Keratinocyte (primary cell): ENCODE results near the gene LCE1E. TPM values are rescaled to one million over a fixed set of nuclear protein-coding genes. Genes with fewer than 3 reads are reported as not detected.

Source experiments
- DNase-seq: peaks from one replicate; pipeline ENCODE4 v3.0.0-alpha.2; 2011; ENCODE audit warnings: low read depth, missing footprints, low spot score
- FAIRE-seq: peaks from 2 replicates; lab custom pipeline; 2011; peaks lifted over from hg19 to GRCh38; lab: Jason Lieb, UNC
- H2AFZ ChIP-seq: 2 replicates; pipeline ENCODE4 v1.6.0; 2012; ENCODE audit warnings: low read length, control low read depth, inconsistent platforms; ENCODE audit not compliant: control insufficient read depth
- H3K27ac ChIP-seq: 2 replicates; pipeline ENCODE4 v1.5.1; 2011; ENCODE audit warnings: low read length; ENCODE audit not compliant: control insufficient read depth, insufficient read depth
- H3K27me3 ChIP-seq: 3 replicates; pipeline ENCODE4 v1.6.0; 2011; ENCODE audit warnings: low read length; ENCODE audit not compliant: control insufficient read depth, insufficient read depth; ENCODE audit errors: extremely low read depth
- H3K36me3 ChIP-seq, 2 experiments: 2 replicates in 1 of 2; 3 replicates in 1 of 2; pipeline ENCODE4 v1.5.1; 2011; ENCODE audit warnings: low read length in 2 of 2, mild to moderate bottlenecking in 1 of 2; ENCODE audit not compliant: control insufficient read depth in 2 of 2, insufficient read depth in 2 of 2; ENCODE audit errors: extremely low read depth in 1 of 2
- H3K4me1 ChIP-seq: 3 replicates; pipeline ENCODE4 v1.5.1; 2011; ENCODE audit warnings: low read length; ENCODE audit not compliant: control insufficient read depth, insufficient read depth; ENCODE audit errors: extremely low read depth
- H3K4me2 ChIP-seq: 3 replicates; pipeline ENCODE4 v1.6.0; 2011; ENCODE audit warnings: low read depth, low read length; ENCODE audit not compliant: control insufficient read depth, insufficient read depth; ENCODE audit errors: extremely low read depth
- H3K4me3 ChIP-seq, 3 experiments: fragments of 200-600 bp in 1 of 3; sonication (generic) in 1 of 3; 2 replicates in 2 of 3; 3 replicates in 1 of 3; pipeline ENCODE4 v1.5.1; 2011 to 2016; ENCODE audit warnings: low read length in 3 of 3, mild to moderate bottlenecking in 3 of 3, control low read depth in 2 of 3, inconsistent platforms in 1 of 3, low read depth in 1 of 3, mixed read lengths in 1 of 3, mixed run types in 1 of 3, moderate library complexity in 1 of 3; ENCODE audit not compliant: control insufficient read depth in 2 of 3, insufficient read depth in 2 of 3; ENCODE audit errors: extremely low read depth in 1 of 3
- H3K79me2 ChIP-seq: 2 replicates; pipeline ENCODE4 v1.6.0; 2012; ENCODE audit warnings: low read length; ENCODE audit not compliant: control insufficient read depth, insufficient read depth
- H3K9ac ChIP-seq: 3 replicates; pipeline ENCODE4 v1.6.0; 2011; ENCODE audit warnings: low read length; ENCODE audit not compliant: control insufficient read depth, insufficient read depth; ENCODE audit errors: extremely low read depth
- H3K9me1 ChIP-seq: 3 replicates; pipeline ENCODE4 v1.6.0; 2011; ENCODE audit warnings: low read length; ENCODE audit not compliant: control insufficient read depth, insufficient read depth; ENCODE audit errors: extremely low read depth
- H3K9me3 ChIP-seq: 2 replicates; pipeline ENCODE4 v1.5.1; 2012; ENCODE audit warnings: low read depth, low read length; ENCODE audit not compliant: control insufficient read depth
- H4K20me1 ChIP-seq: 3 replicates; pipeline ENCODE4 v1.6.0; 2011; ENCODE audit warnings: low read length; ENCODE audit not compliant: control insufficient read depth, insufficient read depth; ENCODE audit errors: extremely low read depth
- EZH2 ChIP-seq: IDR thresholded peaks from one replicate; pipeline ENCODE4 v1.6.1; 2012; ENCODE audit warnings: inconsistent platforms, mild to moderate bottlenecking, low read length, moderate library complexity
- dilution Hi-C: fragments of 300-500 bp; cut with MboI; formaldehyde crosslinking; loops from one replicate; pipeline ENCODE4 v1.7.0; 2020; ENCODE audit warnings: low sequenced_read_pairs; ENCODE audit not compliant: extremely low pct_ligation_motif_present
- polyA plus RNA-seq, 5 experiments: library from polyadenylated mRNA; depleted of rRNA in 3 of 5; stranded (reverse) in 3 of 5; stranded (forward) in 1 of 5; unstranded in 1 of 5; fragments of >200 nt; gene quantifications; 1 replicate in 1 of 5; 2 replicates in 3 of 5; 3 replicates in 1 of 5; pipeline versions ENCODE4 v1.2.1 to v1.2.3, GENCODE V29; 2011 to 2012; ENCODE audit warnings: missing spikeins in 2 of 5, low read depth in 1 of 5, low replicate concordance in 1 of 5
- TF ChIP-seq, protein P1 (sequence below), 3 experiments: IDR thresholded peaks in 1 of 3; conservative IDR thresholded peaks in 1 of 3; optimal IDR thresholded peaks in 1 of 3; 2 replicates in 2 of 3; 3 replicates in 1 of 3; pipeline versions ENCODE3 to v1.5.1; 2011; ENCODE audit warnings: low read length in 3 of 3, mild to moderate bottlenecking in 3 of 3, moderate library complexity in 2 of 3, control low read depth in 1 of 3, inconsistent platforms in 1 of 3; ENCODE audit not compliant: insufficient read depth in 2 of 3; ENCODE audit errors: extremely low read depth in 1 of 3

Gene LCE1E
- polyA plus RNA-seq, 1 donor (not counting 4 experiments of a cell fraction or from before 2014, with no cell fraction given) = 1.0 TPM

DNA sequence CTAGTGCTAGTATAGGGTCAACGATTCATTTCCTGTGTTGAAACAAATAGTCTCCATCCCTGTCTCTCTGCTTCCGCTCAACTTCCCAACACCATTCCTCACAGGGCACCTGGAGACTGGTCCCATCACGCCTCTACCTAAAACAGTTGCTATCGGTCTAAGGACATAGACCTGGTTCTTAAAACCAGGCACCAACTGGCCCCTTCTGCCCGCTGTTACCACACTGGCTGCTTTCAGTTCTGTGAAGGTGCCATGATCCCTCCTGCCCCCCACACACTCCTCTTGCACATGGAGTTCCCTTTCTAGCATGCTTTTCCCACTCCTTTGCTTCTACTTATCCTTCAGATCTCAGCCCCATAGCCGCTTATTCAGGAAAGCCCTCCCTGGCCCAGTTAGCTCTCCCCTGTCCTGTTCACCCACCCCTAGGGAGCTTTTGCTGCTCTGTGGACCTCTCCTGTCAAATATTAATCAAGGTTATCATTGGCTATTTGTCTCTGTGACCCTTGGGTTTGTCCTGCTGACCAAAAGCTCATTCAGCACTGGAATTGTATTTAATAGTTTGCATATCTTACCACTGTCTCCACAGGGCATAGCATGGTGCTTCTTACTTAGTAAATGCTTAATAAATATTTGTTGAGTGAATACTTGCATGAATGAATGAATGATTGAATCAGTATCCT, 40.2 kb upstream of the LCE1E start:
- Histone ChIP-seq H3K27ac (no peak overlapping the region), H4K20me1 (no peaks in the 10 kb centered on the region), H3K9ac (no peak overlapping the region), H3K27me3 (no peaks in the 10 kb centered on the region), H3K9me3 (no peaks in the 10 kb centered on the region), H3K9me1 (no peaks in the 10 kb centered on the region), H3K36me3 (no peaks in the 10 kb centered on the region), H3K4me1 (peaks cover 33% of the 10 kb centered on the region), H3K4me3 (no peak overlapping the region), H3K79me2 (no peaks in the 10 kb centered on the region), H3K4me2 (no peak overlapping the region), H2AFZ (no peak overlapping the region)
- DNase-seq = no peak
- no peak for FAIRE-seq
- TF ChIP-seq EZH2 = no peak
- TF ChIP-seq, protein P1, sequence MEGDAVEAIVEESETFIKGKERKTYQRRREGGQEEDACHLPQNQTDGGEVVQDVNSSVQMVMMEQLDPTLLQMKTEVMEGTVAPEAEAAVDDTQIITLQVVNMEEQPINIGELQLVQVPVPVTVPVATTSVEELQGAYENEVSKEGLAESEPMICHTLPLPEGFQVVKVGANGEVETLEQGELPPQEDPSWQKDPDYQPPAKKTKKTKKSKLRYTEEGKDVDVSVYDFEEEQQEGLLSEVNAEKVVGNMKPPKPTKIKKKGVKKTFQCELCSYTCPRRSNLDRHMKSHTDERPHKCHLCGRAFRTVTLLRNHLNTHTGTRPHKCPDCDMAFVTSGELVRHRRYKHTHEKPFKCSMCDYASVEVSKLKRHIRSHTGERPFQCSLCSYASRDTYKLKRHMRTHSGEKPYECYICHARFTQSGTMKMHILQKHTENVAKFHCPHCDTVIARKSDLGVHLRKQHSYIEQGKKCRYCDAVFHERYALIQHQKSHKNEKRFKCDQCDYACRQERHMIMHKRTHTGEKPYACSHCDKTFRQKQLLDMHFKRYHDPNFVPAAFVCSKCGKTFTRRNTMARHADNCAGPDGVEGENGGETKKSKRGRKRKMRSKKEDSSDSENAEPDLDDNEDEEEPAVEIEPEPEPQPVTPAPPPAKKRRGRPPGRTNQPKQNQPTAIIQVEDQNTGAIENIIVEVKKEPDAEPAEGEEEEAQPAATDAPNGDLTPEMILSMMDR (optimal IDR thresholded peaks at IDR 0.05 in 1 of 3, IDR thresholded peaks at IDR 0.05 in 1 of 3, conservative IDR thresholded peaks at IDR 0.05 in 1 of 3; ENCODE audit: extremely low read depth in 1 of 3, insufficient read depth in 2 of 3, low read length in 3 of 3) = no peak
- dilution Hi-C loops = no loop called here

DNA sequence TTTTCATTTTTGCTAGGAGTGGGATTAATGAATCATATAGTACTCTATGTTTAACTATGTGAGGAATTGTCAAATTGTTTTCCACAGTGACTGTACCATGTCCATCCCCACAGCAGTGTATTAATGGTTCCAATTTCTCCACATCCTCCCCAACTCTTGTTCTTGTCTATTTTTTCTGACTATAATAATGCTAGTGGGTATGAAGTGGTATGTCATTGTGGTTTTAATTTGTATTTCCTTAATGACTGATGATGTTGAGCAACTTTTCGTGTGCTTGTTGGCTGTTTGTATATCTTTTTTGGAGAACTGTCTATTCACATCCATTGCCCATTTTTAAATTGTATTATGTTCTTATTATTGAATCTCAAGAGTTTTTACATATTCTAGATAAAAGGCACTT, 38.2 kb upstream of the LCE1E start:
- Histone ChIP-seq H3K27me3 (no peaks in the 10 kb centered on the region), H3K9me3 (no peaks in the 10 kb centered on the region), H3K4me1 (peaks cover 41% of the 10 kb centered on the region), H3K79me2 (no peaks in the 10 kb centered on the region), H3K4me2 (no peak overlapping the region), H4K20me1 (no peaks in the 10 kb centered on the region), H3K9me1 (no peaks in the 10 kb centered on the region), H3K27ac (no peak overlapping the region), H3K4me3 (no peak overlapping the region), H2AFZ (no peak overlapping the region), H3K9ac (no peak overlapping the region), H3K36me3 (no peaks in the 10 kb centered on the region)
- dilution Hi-C loops = no loop called here
- DNase-seq = no peak
- TF ChIP-seq EZH2 = no peak
- TF ChIP-seq, protein P1 (optimal IDR thresholded peaks at IDR 0.05 in 1 of 3, IDR thresholded peaks at IDR 0.05 in 1 of 3, conservative IDR thresholded peaks at IDR 0.05 in 1 of 3; ENCODE audit: extremely low read depth in 1 of 3, insufficient read depth in 2 of 3, low read length in 3 of 3) = no peak
- FAIRE-seq = no peak
